ENCODE data around the gene WNT2.
A peak's percentile ranks its signal among the peaks of the same experiment; 100 is the strongest.
"Not testable (repeated sequence)": the region's sequence is repeated elsewhere in the genome, so short reads cannot be mapped to it uniquely, and the experiment has no call there.

Gene WNT2

GRCh38 chr7:117259615-117260014, 63.2 kb downstream of the WNT2 start:
- DNase-seq, result no peak

DNA sequence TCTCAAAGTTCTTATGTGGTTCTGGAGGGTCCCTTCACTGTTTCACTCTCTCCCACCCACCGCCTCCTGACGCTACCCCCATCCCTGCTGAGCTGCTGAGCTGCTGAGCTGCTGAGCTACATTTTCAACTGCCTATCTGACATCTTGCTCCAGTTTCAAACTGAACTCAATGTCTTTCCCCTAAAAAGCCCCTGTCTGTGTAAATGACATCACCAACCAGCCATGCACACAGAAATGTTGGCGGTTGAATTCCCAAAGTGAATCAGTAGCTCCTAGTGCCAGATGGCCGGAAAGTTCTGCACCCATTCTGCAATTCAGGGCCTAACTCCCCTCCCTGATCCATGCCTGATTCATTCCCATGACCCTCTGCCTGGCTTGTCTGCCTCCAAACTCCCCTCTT, 71.2 kb downstream of the WNT2 start:
- no peak for DNase-seq

- DNase-seq, result no peak
These were observed 72.1 kb downstream of the WNT2 start for GRCh38 chr7:117250801-117251200.

DNA sequence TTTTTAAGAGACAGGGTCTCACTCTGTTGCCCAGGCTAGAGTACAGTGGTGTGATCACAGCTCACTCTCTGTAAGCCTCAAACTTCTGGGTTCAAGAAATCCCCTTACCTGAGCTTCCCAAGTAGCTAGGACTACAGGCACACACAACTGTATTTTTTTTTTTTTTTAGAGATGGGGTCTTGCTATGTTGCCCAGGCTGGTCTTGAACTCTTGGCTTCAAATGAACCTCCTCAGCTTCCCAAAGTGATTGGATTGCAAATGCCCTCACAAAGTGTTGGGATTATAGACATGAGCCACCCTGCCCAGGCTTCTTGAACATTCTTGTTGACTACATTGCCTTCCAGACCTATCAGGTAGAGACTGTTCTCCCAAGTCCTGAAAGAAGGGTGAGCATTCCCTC, 72.6 kb downstream of the WNT2 start:
- no peak for DNase-seq

GRCh38 chr7:117249696-117250095, 73.2 kb downstream of the WNT2 start:
- DNase-seq, result no peak

DNA sequence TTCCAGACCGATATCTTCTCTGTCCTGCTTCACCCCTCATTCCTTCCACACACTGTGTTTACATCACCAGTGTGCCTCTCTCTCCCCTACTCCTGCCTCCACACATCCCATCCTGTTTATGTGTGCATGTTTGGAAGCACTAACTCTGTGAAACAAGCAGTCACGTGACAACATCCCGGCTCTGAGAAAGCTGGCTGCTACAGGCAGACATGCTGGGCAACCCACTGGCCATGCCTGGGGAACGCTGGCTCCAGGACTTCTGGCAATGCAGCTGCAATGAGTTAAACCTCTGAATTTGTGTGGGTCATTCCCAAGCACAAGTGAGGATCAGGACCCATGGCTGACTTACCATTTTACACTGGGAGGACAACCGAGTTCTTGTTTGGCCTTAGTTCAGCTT, 74.0 kb downstream of the WNT2 start:
- no peak for DNase-seq

- no peak for DNase-seq
These were observed 75.0 kb downstream of the WNT2 start for GRCh38 chr7:117247809-117248208.

- DNase-seq, result not testable (repeated sequence)
These were observed 77.2 kb downstream of the WNT2 start for GRCh38 chr7:117245703-117246102.

DNA sequence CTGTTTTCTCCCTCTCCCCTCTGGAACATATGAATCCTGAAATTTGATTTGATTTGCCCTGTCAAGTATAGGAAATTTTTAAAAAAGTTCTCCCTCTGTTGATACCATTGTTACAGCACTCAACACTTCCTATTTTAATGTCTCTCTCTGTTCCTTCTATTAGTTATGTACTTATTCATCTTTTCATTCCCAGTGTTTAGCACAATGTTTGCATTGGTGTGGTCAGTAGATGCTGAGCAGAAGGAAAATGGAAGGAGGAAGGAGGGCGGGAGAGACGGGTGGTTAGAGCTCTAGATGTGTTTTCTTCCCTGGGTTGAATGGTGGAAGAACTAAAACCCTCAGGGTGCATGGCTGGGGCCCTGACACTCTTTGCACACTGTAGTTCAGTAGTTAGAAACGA, 79.5 kb downstream of the WNT2 start:
- no peak for DNase-seq

- DNase-seq, result no peak
These were observed 81.8 kb downstream of the WNT2 start for GRCh38 chr7:117241088-117241487.

DNA sequence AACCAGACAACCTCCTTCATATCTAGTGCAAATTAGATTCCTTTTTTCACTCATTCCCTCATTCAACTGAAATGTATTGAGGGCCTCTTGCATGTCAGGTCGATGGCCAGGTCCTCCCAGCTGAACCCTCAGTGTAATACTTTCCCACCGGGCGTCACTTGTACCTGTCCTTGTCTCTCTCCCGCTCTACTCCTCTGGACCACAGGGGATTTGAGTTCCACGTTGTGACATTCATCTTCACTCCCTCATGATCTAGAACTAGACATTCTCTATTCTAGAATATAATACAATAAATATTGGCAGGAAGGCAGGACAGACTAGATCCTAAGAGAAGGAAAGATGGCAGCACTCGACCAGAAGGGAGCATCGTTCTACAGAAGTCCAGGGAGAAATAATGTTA, 83.9 kb downstream of the WNT2 start:
- DNase-seq, result no peak

GRCh38 chr7:117238472-117238871, 84.4 kb downstream of the WNT2 start:
- no peak for DNase-seq

DNA sequence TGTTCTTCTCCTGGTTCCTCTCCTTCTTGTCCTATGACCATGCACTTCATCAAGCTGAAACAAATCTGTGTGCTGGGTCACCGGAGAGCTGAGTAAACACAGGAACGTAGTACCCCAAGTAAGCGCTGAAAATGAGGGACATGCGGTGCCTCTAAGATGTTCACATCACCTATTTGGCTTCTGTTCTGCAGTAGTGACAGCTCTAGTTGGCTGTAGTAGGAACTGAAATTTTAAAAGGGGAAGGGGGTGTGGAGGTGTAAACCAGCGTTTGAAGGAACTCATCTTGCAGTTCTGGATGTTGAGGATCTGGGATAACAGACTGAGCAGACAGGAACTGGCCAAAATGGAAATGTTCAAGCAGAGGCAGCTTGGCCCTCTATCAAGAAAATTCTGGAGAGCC, 85.2 kb downstream of the WNT2 start:
- DNase-seq, result no peak

DNA sequence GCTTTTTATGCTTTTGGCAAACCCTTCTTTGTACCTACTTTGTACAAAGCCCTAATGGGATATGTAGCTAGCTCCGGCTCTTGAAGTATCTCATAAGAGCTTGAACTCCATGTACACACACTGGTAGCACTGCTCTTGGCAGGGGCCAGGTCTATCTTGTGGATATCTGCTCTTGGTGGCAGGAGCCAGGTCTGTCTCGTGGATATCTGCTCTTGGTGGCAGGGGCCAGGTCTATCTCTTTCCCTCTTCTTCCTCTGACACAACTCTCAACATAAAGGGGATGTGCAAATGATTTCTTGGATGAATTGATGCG, 91.9 kb downstream of the WNT2 start:
- DNase-seq, result no peak

GRCh38 chr7:117230276-117231046, 92.4 kb downstream of the WNT2 start:
- DNase-seq, result no peak

- DNase-seq, result peak; percentile 91 to 95
These were observed 93.5 kb downstream of the WNT2 start for GRCh38 chr7:117229350-117229749.

- DNase-seq, result no peak
These were observed 95.8 kb downstream of the WNT2 start for GRCh38 chr7:117227091-117227490.

- DNase-seq, result no peak
These were observed 97.3 kb downstream of the WNT2 start for GRCh38 chr7:117225536-117225935.

Data from NCI-H524 (cell line).